ENCODE results near the gene DNAJC30.
"Not testable (repeated sequence)": the region's sequence is repeated elsewhere in the genome, so short reads cannot be mapped to it uniquely, and the experiment has no call there.

DNAJC30 gene

DNA sequence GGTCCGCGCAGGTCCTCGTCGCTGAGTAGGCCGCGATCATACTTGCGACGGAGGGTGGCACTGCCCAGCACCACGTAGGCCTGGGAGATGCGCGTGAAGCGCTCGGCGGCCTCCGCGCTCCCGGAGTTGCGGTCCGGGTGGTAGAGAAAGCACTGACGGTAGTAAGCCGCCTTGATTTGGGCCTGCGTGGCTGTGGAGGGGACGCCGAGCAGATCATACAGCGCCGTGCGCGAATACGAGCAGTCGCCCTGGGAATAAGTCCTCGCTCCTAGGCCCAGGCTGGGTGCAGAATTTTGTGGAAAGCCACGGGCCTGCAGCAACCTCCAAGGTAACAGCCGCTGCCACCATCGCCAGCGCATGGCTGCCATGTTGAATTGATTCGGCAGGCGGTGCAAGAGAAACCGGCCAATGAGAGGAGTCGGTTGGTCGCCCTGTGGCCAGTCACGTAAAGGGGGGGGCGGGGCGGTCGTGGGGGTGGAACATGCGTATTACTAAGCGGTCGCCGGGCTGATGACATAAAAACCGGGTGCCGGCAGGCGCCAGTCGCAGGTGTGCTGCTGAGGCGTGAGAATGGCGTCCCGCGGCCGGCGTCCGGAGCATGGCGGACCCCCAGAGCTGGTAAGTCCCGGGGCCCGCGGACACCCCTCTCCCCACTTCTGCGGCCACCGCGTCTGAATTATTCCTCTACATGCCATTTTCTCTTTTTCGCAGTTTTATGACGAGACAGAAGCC lies at the start of gene DNAJC30, which contains the start of gene BUD23:
Gene DNAJC30, minus strand, starts transcription at position 398 of the 732 bp plus-strand sequence. Its CDS starts 30 bp downstream, at position 368.
Gene BUD23, plus strand, starts transcription at position 542 of the 732 bp plus-strand sequence. Its CDS starts 29 bp downstream, at position 571.
- peak; percentile 99 for DNase-seq

DNA sequence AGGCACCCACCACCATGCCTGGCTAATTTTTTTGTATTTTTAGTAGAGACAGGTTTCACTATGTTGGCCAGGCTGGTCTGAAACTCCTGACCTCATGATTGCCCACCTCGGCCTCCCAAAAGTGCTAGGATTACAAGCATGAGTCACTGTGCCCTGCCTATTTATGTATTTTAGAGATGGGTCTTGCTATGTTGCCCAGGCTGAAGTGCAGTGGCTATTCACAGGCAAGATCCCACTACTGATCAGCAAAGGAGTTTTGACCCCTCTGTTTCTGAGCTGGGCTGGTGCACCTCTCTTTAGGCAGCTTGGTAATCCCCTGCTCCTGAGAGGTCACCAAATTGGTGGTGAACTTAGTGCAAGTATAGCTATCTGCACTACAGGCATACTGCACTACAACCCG lies 49.1 kb upstream of the DNAJC30 start:
- no peak for DNase-seq

DNA sequence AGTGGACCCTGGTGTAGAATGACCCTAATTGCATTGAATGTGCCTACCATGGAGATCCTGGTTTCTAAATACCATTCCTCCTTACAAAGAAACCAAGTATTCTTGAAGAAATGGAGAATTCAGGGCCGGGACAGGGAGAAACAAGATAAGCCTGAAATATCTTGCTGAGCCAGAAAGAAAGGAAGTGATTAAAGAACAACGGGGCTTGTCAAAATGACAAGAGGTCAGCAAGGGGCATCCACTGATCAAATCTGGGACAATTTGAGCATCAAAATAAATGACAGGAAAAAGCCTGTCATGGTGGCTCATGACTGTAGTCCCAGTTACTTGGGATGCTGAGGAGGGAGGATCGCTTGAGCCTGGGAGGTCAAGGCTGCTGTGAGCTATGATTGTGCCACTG lies 47.2 kb upstream of the DNAJC30 start:
- DNase-seq, result no peak

DNA sequence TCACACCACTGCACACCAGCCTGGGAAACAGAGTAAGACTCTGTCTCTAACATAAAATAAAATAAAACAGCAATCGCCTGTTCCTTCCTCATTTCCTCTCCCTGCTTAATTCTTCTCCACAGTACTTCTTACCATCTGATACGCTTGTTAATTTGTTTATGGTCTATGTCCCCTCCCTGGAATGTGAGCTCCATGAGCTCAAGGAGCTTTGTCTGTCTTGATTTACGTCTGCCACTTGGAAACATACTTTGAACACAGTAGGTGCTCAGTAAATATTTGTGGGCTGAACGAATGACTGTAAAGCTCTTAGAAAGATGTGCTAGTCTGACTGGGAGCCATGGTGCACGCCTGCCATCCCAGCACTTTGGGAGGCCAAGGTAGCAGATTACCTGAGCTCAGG lies 45.3 kb upstream of the DNAJC30 start:
- no peak for DNase-seq

DNA sequence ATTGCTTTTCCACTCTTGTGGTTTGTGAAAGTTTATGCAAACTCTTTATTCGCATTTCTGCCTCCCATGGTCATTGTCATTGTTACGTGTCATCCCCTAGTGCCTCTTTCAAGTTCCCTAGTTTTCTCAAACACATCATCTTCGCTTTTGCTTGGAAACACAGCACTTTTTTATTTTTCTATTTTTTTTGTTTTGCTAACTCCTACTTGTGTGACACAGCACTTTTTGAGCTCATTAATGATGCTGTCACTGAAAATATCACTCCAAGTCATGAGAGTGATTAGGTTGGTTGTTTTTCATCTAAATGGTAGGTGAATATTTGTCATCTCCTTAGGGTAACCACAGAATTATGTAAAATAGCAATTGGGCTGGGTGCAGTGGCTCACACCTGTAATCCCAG lies 44.7 kb upstream of the DNAJC30 start:
- no peak for DNase-seq

DNA sequence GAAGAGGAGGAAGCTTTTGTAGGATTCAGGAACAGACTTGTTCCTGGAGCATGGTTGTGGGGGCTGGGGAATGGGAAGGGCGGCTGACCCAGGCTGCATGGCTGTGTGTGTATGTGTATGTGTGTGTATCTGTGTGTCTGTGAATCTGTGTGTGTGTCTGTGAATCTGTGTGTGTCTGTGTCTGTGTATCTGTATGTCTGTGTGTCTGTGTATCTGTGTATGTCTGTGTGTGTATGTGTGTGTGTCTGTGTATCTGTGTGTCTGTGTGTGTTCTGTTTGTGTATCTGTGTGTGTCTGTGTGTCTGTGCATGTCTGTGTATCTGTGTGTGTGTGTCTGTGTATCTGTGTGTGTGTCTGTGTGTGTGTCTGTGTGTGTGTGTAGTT lies 42.8 kb upstream of the DNAJC30 start:
- DNase-seq, result no peak

DNA sequence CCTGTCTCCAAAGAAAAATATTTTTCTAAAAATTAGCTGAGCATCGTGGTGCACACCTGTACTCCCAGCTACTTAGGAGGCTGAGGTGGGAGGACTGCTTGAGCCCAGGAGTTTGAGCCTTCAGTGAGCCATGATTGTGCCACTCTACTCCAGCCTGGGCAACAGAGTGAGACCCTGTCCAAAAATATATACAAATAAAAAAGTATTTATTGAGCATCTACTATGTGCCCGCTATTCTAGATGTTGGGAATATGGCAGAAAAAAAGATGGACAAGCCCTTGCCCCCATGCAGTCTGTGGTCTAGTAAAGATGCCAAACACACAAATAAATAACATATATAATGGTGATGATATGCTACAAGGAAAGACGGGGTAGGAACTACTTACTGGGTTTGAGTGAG lies 40.6 kb upstream of the DNAJC30 start:
- DNase-seq, result no peak

DNA sequence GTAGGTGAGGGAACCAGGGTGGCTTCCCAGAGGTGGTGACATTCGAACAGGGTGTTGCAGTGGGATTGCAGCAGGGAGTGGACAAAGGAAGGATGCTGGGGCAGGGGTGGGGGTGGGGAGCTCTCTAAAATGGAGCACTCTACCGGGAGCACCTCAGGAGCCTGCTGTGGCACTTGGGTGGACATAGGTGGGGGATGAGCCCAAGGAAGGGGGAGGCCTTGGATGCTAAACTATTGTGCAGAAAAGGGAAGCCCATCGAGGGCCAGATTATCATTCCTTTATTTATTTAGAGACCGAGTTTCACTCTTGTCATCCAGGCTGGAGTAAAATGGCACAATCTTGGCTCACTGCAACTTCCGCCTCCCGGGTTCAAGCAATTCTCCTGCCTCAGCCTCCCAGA lies 39.5 kb upstream of the DNAJC30 start:
- no peak for DNase-seq

DNA sequence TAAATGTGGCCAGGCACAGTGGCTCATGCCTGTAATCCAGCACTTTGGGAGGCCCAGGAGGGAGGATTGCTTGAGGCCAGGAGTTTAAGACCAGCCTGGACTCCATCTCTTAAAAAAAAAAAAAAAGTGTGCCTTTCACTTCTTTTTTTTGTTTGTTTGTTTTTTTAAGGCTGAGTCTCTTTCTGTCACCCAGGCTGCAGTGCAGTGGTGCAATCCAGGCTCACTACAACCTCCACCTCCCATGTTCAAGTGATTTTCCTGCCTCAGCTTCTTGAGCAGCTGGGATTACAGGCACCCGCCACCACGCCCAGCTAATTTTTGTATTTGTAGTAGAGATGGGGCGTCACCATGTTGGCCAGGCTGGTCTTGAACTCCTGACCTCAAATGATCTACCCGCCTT lies 38.9 kb upstream of the DNAJC30 start:
- DNase-seq, result not testable (repeated sequence)

DNA sequence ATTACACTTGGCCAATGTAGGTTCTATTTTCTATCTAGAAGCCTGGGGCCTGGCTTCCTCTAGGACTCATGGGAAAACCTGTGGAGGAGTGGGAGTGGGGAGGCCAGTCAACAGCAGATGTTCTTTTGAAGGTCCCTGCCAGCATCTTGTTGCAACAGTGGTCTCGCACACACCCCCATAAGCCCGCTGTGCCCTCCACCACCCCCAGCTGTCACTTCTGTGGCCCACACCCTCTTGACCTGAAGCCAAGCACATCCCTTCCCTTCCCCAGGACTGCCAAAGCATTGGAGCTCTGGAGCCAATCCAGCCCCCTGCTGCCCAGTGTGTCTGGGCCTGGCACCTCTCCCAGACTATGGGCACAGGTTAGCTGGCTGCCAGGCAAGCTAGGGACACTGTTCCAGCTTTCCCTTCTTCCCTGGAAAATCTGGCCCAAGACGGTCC lies 38.1 kb upstream of the DNAJC30 start:
- DNase-seq, result peak; percentile 87

DNA sequence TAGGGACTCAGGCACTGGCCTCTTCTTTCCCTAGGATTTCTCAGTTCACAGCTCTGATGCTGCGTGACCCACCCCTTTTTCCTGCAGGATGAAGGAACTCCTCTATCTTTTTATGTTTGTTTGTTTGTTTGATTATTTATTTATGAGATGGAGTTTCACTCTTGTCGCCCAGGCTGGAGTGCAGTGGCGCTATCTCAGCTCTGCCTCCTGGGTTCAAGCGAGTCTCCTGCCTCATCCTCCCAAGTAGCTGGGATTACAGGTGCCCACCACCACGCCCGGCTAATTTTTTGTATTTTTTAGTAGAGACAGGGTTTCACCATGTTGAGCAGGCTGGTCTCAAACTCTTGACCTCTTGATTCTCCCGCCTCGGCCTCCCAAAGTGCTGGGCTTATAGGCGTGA lies 37.2 kb upstream of the DNAJC30 start:
- not testable (repeated sequence) for DNase-seq

DNA sequence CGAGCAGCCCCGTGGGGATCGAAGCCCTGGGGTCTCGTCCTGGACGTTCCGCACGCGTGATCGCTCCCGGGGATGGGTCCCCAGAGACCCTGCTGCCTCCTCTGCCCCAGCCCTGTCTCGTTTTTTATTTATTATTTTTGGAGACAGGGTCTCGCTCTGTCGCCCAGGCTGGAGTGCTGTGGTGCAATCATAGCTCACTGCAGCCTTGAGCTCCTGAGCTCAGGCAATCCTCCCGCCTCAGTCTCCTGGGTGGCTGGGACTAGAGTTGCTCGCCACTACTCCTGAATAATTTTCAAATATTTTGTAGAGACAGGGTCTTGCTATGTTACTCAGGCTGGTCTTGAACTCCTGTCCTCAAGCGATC lies 36.5 kb upstream of the DNAJC30 start:
- no peak for DNase-seq

DNA sequence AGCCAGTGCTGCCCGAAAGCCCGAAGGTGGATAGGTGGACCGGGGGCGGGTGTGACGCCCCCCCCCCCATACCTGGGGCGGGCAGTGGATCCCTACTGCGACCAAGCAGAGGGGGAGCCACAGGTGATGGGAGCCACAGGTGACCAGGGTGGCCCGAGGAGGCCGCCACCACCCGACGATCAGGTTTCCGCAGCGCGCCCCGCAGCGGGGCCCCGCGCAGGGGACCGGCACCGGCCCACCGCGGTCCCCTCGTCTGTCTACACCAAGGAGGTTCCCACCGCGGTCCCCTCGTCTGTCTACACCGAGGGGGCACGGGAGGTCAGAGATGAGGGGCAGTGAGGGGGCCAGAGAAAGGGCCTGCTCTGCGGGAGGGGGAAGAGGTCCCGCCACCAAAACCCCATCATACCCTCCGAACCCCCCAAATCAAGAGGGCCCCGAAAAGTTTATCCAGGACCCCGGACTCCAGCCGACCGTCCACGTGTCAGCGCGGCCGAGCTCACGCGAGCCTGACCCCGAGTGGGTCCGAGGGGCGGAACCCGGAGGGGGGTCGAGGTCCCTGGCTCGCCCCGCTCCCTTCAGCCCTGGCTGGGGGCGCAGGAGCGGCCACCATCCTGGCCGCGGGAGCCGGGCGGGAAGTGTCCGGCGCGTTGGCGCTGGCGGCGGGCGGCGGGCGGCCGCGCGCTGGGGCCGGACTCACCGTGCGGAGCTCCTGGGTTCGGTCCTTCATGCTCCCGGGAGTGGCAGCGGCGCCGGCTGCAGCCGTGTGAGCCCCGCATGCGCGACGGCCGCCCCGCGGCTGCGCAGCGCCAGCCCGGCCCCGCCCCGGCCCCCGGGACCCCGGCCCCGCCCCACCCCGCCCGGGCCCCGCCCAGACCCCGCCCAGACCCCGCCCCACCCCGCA lies 35.9 kb upstream of the DNAJC30 start, which contains the start of gene STX1A:
Gene STX1A, minus strand, starts transcription at position 765 of the 901 bp plus-strand sequence. Its CDS starts 38 bp downstream, at position 727.
- DNase-seq, result peak; percentile 80

DNA sequence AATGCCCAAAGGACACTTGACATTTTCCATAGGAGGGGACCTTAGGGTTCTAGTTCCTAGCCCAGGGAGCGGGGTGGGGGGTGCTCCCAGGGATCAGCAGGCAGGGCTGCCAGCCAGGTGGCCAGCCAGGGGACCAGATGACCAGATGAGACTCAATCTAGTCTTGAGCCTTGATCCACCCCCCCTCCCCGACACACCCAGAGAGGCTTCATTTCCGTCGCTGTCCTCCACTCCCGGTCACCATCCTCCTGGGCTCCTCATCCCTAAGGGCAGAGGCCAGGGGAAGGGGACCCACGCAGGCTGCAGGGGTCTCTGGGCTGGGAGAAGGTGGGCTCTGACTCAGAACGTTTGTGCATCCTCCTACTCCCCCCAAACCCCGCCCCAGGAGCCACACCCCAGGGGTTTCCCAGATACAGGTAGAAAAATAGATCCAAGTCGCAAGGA lies 35.2 kb upstream of the DNAJC30 start:
- no peak for DNase-seq

DNA sequence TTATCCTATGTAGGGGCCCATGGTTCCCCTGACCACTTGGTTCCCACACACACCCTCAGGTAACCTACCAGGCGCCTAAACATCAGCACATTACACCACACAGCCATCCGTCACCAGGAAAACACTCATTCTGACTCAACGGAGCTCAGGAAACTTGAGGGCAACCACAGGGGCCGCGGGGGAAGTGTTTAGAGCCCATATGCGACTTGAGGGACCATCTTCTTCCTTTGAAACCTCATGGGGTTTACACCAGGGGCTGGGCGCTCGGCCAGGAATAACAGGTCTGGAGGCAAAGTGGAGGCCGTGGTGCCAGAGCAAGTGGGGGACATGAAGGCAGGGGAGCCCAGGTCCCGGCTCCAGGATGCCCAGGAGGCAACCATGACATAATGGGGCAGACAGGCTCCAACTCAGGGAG lies 34.7 kb upstream of the DNAJC30 start:
- peak; percentile 51 for DNase-seq

DNA sequence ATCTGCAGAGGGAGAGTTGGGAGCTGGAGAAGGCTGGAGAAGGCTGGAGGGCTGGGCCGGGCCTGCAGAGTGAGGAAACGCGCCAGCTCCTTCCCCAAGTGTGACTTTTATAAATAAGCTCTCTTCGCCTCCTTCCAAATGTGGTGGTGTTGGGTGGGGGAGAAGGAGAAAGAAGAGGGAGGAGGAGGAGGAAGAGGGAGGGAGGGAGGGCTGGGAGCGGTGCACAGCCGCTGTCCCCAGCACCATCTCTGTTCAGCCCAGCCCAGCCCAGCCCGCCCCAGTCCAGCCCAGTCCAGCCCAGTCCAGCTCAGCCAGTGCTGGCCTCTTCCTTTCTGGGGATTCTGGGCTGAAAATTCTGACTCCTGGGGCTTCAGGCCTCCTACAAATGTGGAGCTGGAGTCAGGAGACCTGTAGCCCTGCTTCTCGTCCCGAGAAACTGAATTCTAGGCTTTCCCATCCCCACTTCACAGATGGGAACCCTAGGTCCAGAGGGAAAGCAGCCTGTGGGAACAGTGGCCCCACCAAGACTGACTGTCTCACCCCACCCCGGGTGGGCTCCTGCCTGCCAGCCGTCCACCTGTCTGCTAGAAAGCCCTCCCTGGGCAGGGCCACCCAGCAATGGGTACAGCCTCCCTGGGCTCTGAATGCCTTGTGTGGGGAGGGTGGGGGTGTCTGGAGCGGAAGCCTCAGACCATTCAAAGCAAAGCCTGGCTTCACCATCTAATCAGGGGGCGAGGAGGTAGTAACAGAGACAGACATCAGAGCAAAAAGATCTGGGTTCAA lies 34.0 kb upstream of the DNAJC30 start:
- peak; percentile 60 for DNase-seq

DNA sequence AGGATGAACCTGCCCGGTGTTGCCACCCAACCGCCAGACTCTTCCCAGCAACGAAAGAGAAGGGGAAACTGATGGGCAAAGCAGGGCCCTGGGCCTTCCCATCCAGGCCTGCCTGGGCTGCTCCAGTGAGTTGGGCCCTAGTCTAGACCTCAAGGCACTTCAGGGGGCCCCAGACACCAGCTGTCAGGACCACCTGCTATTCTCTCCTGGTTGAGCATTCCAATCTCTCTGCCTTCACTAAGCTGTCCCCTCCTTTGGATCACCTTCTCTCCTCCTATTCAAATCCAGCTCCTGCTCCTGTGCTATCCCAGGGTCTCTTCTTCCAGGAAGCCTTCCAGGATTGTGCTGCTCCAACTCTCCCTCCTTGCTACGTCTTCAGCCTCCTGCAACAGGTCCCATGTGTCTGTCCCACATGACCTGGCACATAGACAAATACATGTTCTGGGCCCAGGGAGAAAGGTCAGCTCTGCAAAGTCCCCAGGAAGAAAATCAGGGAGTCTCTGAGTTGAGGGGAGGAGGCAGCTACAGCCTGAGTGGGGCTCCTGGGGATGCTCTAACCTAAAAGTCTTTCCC lies 33.2 kb upstream of the DNAJC30 start:
- DNase-seq, result no peak

DNA sequence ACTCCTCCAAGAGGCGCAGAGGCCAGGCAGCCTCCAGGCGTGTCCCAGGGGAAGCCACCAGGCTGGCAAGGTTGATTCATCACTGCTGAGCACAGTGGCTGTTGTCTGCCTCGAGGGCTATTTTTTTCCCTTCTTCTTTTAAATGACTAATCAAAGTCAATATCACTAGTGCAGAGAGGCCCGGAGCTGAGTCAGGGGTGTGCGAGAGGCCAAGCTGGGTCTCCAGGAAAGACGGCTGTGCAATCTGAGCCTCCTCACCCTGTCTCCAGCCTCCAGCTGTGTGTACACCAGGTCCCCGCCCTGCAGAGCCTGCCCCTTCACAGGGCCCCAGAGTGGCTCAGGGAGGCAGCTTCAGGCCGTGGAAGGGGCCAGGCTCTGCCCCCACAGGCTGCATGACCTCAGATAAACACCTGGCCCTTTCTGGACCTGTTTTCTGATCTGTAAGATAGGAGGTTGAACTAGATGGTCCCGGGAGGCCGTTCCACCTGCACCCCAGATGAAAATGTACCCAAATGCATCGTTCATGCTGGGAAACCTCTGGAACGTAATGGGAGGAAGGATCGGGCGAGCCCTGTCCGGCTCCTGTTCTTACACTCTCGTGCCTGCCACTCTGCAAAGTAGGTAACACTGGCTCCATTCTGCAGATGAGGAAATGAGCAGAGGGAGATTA lies 32.5 kb upstream of the DNAJC30 start:
- DNase-seq, result peak; percentile 79

DNA sequence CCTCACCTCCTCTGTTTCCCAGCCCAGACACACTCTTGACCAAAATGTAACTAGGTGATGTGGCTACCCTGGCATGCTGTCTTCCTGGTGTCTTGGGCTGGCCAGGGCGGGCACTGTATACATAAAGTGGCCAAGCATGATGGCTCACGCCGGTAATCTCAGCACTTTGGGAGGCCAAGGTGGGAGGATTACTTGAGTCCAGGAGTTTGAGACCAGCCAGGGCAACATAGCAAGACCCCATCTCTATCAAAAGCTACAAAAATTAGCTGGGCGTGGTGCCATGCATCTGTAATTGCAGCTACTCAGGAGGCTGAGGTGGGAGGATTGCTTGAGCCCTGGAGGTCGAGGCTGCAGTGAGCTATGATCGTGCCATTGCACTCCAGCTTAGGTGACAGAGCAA lies 30.1 kb upstream of the DNAJC30 start:
- DNase-seq, result not testable (repeated sequence)

DNA sequence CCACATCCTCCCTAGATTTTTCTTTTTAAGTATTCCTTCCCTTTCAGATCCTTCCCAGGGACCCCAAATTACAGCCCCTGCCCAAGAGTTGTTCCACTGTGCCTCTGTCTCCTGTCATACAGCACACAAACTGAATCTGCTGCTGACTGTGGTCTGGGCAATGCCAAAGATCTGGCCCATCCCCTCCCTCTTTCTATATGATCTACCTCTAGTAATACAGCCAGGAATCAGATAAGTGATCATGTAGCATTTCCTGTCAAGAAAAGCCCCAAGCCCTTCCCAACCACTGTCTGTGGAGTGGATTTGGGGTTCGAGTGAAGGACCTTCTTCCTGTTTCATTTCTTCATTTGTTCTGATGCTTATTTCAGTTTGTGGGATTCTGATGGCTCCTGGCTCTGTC lies 29.5 kb upstream of the DNAJC30 start:
- DNase-seq, result no peak

DNA sequence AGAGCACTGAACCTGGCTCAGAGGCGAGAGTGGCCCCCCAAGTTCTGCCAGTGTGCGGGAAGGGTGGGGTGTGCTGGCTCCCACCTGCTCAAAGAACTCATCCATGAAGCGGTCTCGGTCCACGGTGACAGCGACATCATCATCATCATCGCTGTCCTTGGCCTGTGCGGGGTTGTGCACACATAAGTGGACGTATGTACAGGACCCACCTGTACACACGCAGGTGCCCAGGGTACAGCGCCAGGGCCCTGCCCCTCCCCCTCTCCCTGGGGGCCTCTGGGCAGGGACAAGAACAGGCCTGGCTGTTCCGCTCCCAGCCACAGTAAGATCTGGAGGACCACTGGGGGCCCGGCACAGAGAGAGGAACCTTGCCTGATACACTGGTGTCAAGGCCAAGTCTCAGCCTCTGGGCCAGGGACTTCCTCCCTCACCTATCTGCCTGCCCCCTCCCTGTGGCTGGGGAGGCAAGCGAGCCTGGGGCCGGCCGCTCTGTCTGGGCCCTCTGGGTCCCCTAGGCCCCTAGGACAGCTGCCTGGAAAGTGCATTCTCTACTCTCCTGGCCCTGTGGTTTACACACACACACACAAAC lies 25.8 kb upstream of the DNAJC30 start:
- no peak for DNase-seq

All from femur (tissue), 1 donor.